Hepatocyte (in vitro differentiated cells): Measurements from ENCODE around the gene YWHAG.

Experiments used
- CTCF ChIP-seq: fragments of 200-600 bp; sonication (generic); IDR thresholded peaks from 2 replicates; pipeline ENCODE4 v1.5.1; 2016; ENCODE audit warnings: antibody characterized with exemption, mild to moderate bottlenecking; ENCODE audit not compliant: poor library complexity
- EZH2phosphoT487 ChIP-seq: fragments of 200-600 bp; sonication (generic); IDR thresholded peaks from one replicate; pipeline ENCODE4 v1.6.1; 2018; ENCODE audit warnings: antibody characterized with exemption, mild to moderate bottlenecking, low read depth, moderate library complexity; ENCODE audit not compliant: unreplicated experiment, severe bottlenecking

GRCh38 chr7:76304888-76305375, 53.9 kb downstream of the YWHAG start:
- TF ChIP-seq CTCF (no peak), EZH2phosphoT487 (no peak)
